ENCODE measurements around the gene RNF5.
"Not testable (repeated sequence)": the region's sequence is repeated elsewhere in the genome, so short reads cannot be mapped to it uniquely, and the experiment has no call there.

The RNF5 gene

GRCh38 chr6:32208996-32209395, 30.8 kb downstream of the RNF5 start (continued):
- TF ChIP-seq SNAI2 (CRISPR knock-in tag; IDR thresholded peaks at IDR 0.05) (no peak), ISL1 (CRISPR knock-in tag; IDR thresholded peaks at IDR 0.05) (no peak), ZFP30 (CRISPR knock-in tag; IDR thresholded peaks at IDR 0.05) (no peak), ZFP3 (CRISPR knock-in tag; IDR thresholded peaks at IDR 0.05) (no peak), GLIS3 (CRISPR knock-in tag; IDR thresholded peaks at IDR 0.05) (no peak), BACH2 (CRISPR knock-in tag; IDR thresholded peaks at IDR 0.05; ENCODE audit: borderline replicate concordance) (no peak), OSR1 (CRISPR knock-in tag; IDR thresholded peaks at IDR 0.05) (no peak)

GRCh38 chr6:32210191-32210601, 32.0 kb downstream of the RNF5 start:
- no peak for ATAC-seq
- TF ChIP-seq ARNTL (CRISPR knock-in tag; IDR thresholded peaks at IDR 0.05; ENCODE audit: borderline replicate concordance, low read depth) = no peak
- TF ChIP-seq ESRRG (CRISPR knock-in tag; IDR thresholded peaks at IDR 0.05) = no peak
- no peak for TF ChIP-seq ZC3H10 (CRISPR knock-in tag; IDR thresholded peaks at IDR 0.05)
- TF ChIP-seq TSHZ2 (CRISPR knock-in tag; IDR thresholded peaks at IDR 0.05) = no peak
- TF ChIP-seq PPARA (CRISPR knock-in tag; IDR thresholded peaks at IDR 0.05; ENCODE audit: borderline replicate concordance) = no peak
- TF ChIP-seq PATZ1 (CRISPR knock-in tag; IDR thresholded peaks at IDR 0.05; ENCODE audit: borderline replicate concordance) = no peak

- not testable (repeated sequence) for ATAC-seq
These were observed 33.2 kb downstream of the RNF5 start for GRCh38 chr6:32211432-32211831.

- ATAC-seq = no peak
- TF ChIP-seq PATZ1 (CRISPR knock-in tag; IDR thresholded peaks at IDR 0.05; ENCODE audit: borderline replicate concordance) (no peak), OSR1 (CRISPR knock-in tag; IDR thresholded peaks at IDR 0.05) (no peak), BACH2 (CRISPR knock-in tag; IDR thresholded peaks at IDR 0.05; ENCODE audit: borderline replicate concordance) (no peak), RARB (CRISPR knock-in tag; IDR thresholded peaks at IDR 0.05) (no peak), ZC3H10 (CRISPR knock-in tag; IDR thresholded peaks at IDR 0.05) (no peak), GLIS3 (CRISPR knock-in tag; IDR thresholded peaks at IDR 0.05) (no peak), ZFP3 (CRISPR knock-in tag; IDR thresholded peaks at IDR 0.05) (no peak), CSRNP3 (CRISPR knock-in tag; IDR thresholded peaks at IDR 0.05) (no peak), TSHZ2 (CRISPR knock-in tag; IDR thresholded peaks at IDR 0.05) (no peak), CREB5 (CRISPR knock-in tag; IDR thresholded peaks at IDR 0.05; ENCODE audit: low read depth) (no peak), ARNTL (CRISPR knock-in tag; IDR thresholded peaks at IDR 0.05; ENCODE audit: borderline replicate concordance, low read depth) (no peak), ESRRG (CRISPR knock-in tag; IDR thresholded peaks at IDR 0.05) (no peak)
These were observed 34.0 kb downstream of the RNF5 start for GRCh38 chr6:32212076-32212760.

Measured in SK-N-SH treated with all-trans-retinoic acid at 6 μM for 48 hours (cell line).